ENCODE results near the gene FTO. TPM values are rescaled to one million over a fixed set of nuclear protein-coding genes. Genes with fewer than 3 reads are reported as not detected.

The FTO gene
- total RNA-seq, 4 donors from 2014 or later = 21.3 to 50.5 (median 40.8) TPM

GRCh38 chr16:54022362-54022761 is 318.4 kb downstream of the FTO start:
- DNase-seq = no peak
- Histone ChIP-seq H3K27me3 (no peaks in the 10 kb centered on the region), H3K4me3 (no peak overlapping the region), H3K4me1 (no peaks in the 10 kb centered on the region), H3K27ac (no peak overlapping the region), H3K9me3 (no peaks in the 10 kb centered on the region), H3K36me3 (no peaks in the 10 kb centered on the region)
- TF ChIP-seq EP300 (IDR thresholded peaks at IDR 0.05; ENCODE audit: low read depth) = no peak
- 81 to 83% methylated on average over 1 of the region's 1 CpG for WGBS, 2 donors (ENCODE audit: low coverage in 1 of 2)
- intact Hi-C loops (cut with DNase I; ENCODE audit: low total_unique reads) = loop anchor here (5.0 kb wide), 1 partner anchor 1735 kb away; no protein-coding TSS in a partner anchor
- in situ Hi-C loops (cut with MboI; ENCODE audit: low pct_ligation_motif_present in 1 of 4, low pct_unique_long_range_greater_than_20kb in 1 of 4, low sequenced_read_pairs in 3 of 4) = loop anchor here in 1 of 4 donors (25.0 kb wide), 1 partner anchor 90 kb away; no protein-coding TSS in a partner anchor

GRCh38 chr16:54026456-54026855 is 322.5 kb downstream of the FTO start:
- TF ChIP-seq POLR2AphosphoS5 (IDR thresholded peaks at IDR 0.05) = no peak
- no peak for TF ChIP-seq POLR2A (IDR thresholded peaks at IDR 0.05)
- TF ChIP-seq EP300 (IDR thresholded peaks at IDR 0.05; ENCODE audit: low read depth) = no peak
- TF ChIP-seq CTCF (IDR thresholded peaks at IDR 0.05) = no peak
- H3K4me3 ChIP-seq = no peak overlapping the region
- no peaks in the 10 kb centered on the region for H3K27me3 ChIP-seq
- H3K27ac ChIP-seq = no peak overlapping the region
- intact Hi-C loops (cut with DNase I; ENCODE audit: low total_unique reads) = no loop called here
- H3K36me3 ChIP-seq = peaks cover 0 to 2% (median 0%) of the 10 kb centered on the region in 4 donors
- H3K9me3 ChIP-seq = peaks cover 6 to 8% of the 10 kb centered on the region in 2 donors
- no peaks in the 10 kb centered on the region for H3K4me1 ChIP-seq
- in situ Hi-C loops (cut with MboI; ENCODE audit: low pct_ligation_motif_present in 1 of 4, low pct_unique_long_range_greater_than_20kb in 1 of 4, low sequenced_read_pairs in 3 of 4) = no loop called here
- WGBS, 2 donors (ENCODE audit: low coverage in 1 of 2) = 86% methylated on average over 1 of the region's 1 CpG; no CpG with 5 or more reads in 1 of the 2 donors
- DNase-seq = no peak

DNA sequence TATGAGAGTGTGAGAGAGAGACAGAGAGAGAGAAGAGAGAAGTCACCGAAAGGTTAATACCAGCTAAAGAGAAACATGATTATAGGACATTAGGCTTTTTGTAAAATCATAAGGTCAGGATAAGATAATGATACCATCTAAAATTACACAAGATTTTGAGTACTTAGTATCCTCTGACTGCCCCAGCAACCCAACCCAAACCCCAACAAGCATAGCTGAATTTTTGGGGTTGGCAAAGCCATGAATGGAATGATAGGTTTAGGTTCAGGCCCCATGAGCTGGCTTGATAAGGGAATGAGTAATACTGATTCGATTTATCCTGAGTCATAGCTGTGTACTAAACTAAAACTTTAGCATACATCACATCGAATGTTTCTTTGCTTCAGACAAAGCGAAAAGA is 323.1 kb downstream of the FTO start:
- WGBS, 2 donors (ENCODE audit: low coverage in 1 of 2) = 92 to 98% methylated on average over 4 of the region's 4 CpGs
- intact Hi-C loops (cut with DNase I; ENCODE audit: low total_unique reads) = no loop called here

GRCh38 chr16:54027558-54027957 is 323.6 kb downstream of the FTO start:
- TF ChIP-seq POLR2A (IDR thresholded peaks at IDR 0.05) (no peak), CTCF (IDR thresholded peaks at IDR 0.05) (no peak)
- Histone ChIP-seq H3K27ac (no peak overlapping the region), H3K4me3 (no peak overlapping the region), H3K27me3 (no peaks in the 10 kb centered on the region), H3K36me3 (peaks cover 0 to 2% (median 0%) of the 10 kb centered on the region in 4 donors), H3K9me3 (peaks cover 8 to 9% of the 10 kb centered on the region in 2 donors), H3K4me1 (no peaks in the 10 kb centered on the region)
- intact Hi-C loops (cut with DNase I; ENCODE audit: low total_unique reads) = no loop called here
- 83% methylated on average over 1 of the region's 1 CpG; no CpG with 5 or more reads in 1 of the 2 donors for WGBS, 2 donors (ENCODE audit: low coverage in 1 of 2)
- no peak for DNase-seq
- in situ Hi-C loops (cut with MboI; ENCODE audit: low pct_ligation_motif_present in 1 of 4, low pct_unique_long_range_greater_than_20kb in 1 of 4, low sequenced_read_pairs in 3 of 4) = no loop called here

More for the DNA sequence above, 323.1 kb downstream of the FTO start:
- in situ Hi-C loops (cut with MboI; ENCODE audit: low pct_ligation_motif_present in 1 of 4, low pct_unique_long_range_greater_than_20kb in 1 of 4, low sequenced_read_pairs in 3 of 4) = no loop called here
- TF ChIP-seq POLR2A (IDR thresholded peaks at IDR 0.05) = no peak
- TF ChIP-seq CTCF (IDR thresholded peaks at IDR 0.05) = no peak
- no peak for TF ChIP-seq EP300 (IDR thresholded peaks at IDR 0.05; ENCODE audit: low read depth)
- no peak for TF ChIP-seq POLR2AphosphoS5 (IDR thresholded peaks at IDR 0.05)
- no peaks in the 10 kb centered on the region for H3K4me1 ChIP-seq
- H3K4me3 ChIP-seq = no peak overlapping the region
- H3K36me3 ChIP-seq = peaks cover 0 to 2% (median 0%) of the 10 kb centered on the region in 4 donors
- no peak overlapping the region for H3K27ac ChIP-seq
- no peaks in the 10 kb centered on the region for H3K27me3 ChIP-seq
- DNase-seq = no peak
- H3K9me3 ChIP-seq = peaks cover 8 to 9% of the 10 kb centered on the region in 2 donors

DNA sequence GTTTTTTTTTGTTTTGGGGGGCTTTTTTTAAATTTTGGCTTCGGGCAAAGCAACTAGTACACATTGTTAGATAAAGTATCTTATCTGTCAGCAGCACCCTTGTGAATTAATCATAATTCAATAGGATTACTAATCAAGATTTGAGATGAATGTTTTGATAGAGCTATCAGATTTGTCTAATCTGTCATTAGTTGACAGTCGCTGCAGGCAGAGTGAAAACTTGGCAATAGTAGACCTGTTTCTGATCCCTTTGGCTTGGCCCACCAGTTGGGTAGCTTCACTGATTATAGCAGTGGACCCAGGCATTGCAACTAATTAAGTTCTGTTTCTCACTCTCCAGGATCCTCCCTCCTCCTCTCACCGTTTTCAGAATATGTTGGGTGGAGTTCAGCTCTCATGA is 324.0 kb downstream of the FTO start:
- intact Hi-C loops (cut with DNase I; ENCODE audit: low total_unique reads) = no loop called here

More for the DNA sequence above, 324.0 kb downstream of the FTO start:
- no peak for TF ChIP-seq POLR2A (IDR thresholded peaks at IDR 0.05)
- no peak for TF ChIP-seq POLR2AphosphoS5 (IDR thresholded peaks at IDR 0.05)
- no peak for TF ChIP-seq EP300 (IDR thresholded peaks at IDR 0.05; ENCODE audit: low read depth)
- TF ChIP-seq CTCF (IDR thresholded peaks at IDR 0.05) = no peak
- 89 to 91% methylated on average over 1 to 3 of the region's 3 CpGs for WGBS, 2 donors (ENCODE audit: low coverage in 1 of 2)
- H3K27me3 ChIP-seq = no peaks in the 10 kb centered on the region
- H3K9me3 ChIP-seq = peaks cover 8 to 9% of the 10 kb centered on the region in 2 donors
- no peak overlapping the region for H3K27ac ChIP-seq
- H3K4me3 ChIP-seq = no peak overlapping the region
- peaks cover 0 to 2% (median 0%) of the 10 kb centered on the region in 4 donors for H3K36me3 ChIP-seq
- DNase-seq = no peak
- in situ Hi-C loops (cut with MboI; ENCODE audit: low pct_ligation_motif_present in 1 of 4, low pct_unique_long_range_greater_than_20kb in 1 of 4, low sequenced_read_pairs in 3 of 4) = no loop called here
- no peaks in the 10 kb centered on the region for H3K4me1 ChIP-seq
